ENCODE measurements around the gene PRSS38.

DNA sequence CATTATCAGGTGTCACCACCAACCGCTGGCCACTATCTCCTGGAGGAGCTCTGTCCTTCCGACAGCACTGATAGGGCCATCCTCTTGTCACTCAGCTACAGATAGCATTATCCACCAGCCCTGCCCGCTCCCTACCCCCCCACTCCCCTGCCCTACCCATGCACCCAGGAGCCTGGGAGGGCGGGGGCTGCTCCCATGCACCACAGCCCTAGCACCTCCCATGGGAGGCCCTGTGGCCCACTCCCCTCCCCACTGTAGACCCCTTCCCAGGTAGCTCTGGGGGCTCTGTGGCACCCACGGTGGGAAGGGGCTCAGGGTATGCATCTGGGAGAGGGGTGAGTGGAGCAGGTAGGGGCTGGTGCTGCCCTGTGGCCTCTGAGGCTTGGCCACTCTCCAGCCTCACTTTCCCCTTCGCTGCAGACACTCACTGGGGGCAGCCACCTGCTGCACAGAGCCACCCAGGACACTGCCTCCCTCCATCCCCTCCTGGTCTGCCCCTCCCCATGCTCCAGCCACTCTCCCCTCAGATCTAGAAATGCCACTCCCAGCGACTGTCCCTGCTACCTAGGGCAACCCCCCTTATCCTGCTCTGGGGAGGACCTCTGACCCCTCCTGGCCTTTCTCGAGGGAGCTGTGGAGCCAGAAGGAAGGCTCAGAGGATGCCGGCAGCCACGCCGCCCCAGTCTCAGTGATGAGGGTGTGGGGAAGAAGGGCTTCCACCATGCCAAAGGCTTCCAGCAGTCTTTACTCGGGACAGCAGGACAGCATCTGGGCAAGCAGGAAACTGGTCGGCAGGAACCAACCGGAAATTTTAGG, 73.8 kb downstream of the PRSS38 start:
- TF ChIP-seq POLR2AphosphoS5 (IDR thresholded peaks at IDR 0.05; ENCODE audit: low read depth), result no peak
- TF ChIP-seq, protein P1, sequence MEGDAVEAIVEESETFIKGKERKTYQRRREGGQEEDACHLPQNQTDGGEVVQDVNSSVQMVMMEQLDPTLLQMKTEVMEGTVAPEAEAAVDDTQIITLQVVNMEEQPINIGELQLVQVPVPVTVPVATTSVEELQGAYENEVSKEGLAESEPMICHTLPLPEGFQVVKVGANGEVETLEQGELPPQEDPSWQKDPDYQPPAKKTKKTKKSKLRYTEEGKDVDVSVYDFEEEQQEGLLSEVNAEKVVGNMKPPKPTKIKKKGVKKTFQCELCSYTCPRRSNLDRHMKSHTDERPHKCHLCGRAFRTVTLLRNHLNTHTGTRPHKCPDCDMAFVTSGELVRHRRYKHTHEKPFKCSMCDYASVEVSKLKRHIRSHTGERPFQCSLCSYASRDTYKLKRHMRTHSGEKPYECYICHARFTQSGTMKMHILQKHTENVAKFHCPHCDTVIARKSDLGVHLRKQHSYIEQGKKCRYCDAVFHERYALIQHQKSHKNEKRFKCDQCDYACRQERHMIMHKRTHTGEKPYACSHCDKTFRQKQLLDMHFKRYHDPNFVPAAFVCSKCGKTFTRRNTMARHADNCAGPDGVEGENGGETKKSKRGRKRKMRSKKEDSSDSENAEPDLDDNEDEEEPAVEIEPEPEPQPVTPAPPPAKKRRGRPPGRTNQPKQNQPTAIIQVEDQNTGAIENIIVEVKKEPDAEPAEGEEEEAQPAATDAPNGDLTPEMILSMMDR (IDR thresholded peaks at IDR 0.05; ENCODE audit: insufficient read depth, low read length), result no peak
- no peak for TF ChIP-seq GABPA (IDR thresholded peaks at IDR 0.05; ENCODE audit: low read depth)
- TF ChIP-seq, protein P2, sequence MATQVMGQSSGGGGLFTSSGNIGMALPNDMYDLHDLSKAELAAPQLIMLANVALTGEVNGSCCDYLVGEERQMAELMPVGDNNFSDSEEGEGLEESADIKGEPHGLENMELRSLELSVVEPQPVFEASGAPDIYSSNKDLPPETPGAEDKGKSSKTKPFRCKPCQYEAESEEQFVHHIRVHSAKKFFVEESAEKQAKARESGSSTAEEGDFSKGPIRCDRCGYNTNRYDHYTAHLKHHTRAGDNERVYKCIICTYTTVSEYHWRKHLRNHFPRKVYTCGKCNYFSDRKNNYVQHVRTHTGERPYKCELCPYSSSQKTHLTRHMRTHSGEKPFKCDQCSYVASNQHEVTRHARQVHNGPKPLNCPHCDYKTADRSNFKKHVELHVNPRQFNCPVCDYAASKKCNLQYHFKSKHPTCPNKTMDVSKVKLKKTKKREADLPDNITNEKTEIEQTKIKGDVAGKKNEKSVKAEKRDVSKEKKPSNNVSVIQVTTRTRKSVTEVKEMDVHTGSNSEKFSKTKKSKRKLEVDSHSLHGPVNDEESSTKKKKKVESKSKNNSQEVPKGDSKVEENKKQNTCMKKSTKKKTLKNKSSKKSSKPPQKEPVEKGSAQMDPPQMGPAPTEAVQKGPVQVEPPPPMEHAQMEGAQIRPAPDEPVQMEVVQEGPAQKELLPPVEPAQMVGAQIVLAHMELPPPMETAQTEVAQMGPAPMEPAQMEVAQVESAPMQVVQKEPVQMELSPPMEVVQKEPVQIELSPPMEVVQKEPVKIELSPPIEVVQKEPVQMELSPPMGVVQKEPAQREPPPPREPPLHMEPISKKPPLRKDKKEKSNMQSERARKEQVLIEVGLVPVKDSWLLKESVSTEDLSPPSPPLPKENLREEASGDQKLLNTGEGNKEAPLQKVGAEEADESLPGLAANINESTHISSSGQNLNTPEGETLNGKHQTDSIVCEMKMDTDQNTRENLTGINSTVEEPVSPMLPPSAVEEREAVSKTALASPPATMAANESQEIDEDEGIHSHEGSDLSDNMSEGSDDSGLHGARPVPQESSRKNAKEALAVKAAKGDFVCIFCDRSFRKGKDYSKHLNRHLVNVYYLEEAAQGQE (IDR thresholded peaks at IDR 0.05; ENCODE audit: insufficient replicate concordance, low read depth), result no peak
